HepG2 (cell line): ENCODE data around the gene WNK4. TPM values are rescaled to one million over a fixed set of nuclear protein-coding genes. Genes with fewer than 3 reads are reported as not detected.

Experiments
- ASH2L ChIP-seq: fragments of 300-600, 200-600 bp; sonication (generic); IDR thresholded peaks from 2 replicates; pipeline ENCODE4 v1.7.0; 2017; ENCODE audit warnings: low read depth, mild to moderate bottlenecking, moderate library complexity, mixed read lengths, low read length; ENCODE audit not compliant: insufficient read length
- ATF1 ChIP-seq: IDR thresholded peaks from 2 replicates; pipeline ENCODE4 v1.6.1; 2016; ENCODE audit warnings: mild to moderate bottlenecking, control low read depth
- CREM ChIP-seq, 2 experiments: sonication (generic) in 1 of 2; formaldehyde crosslinking in 1 of 2; IDR thresholded peaks; 2 replicates each; pipeline versions ENCODE4 v1.4.0 to v1.6.1; 2016 to 2020; ENCODE audit warnings: antibody characterized with exemption in 1 of 2, mild to moderate bottlenecking in 1 of 2, missing genetic modification reagents in 1 of 2
- FOXK1 ChIP-seq: sonication (generic); formaldehyde crosslinking; IDR thresholded peaks from 2 replicates; pipeline ENCODE4 v1.4.0; 2020; ENCODE audit warnings: low read depth, missing genetic modification reagents, borderline replicate concordance
- HNF4G ChIP-seq, 2 experiments: sonication (generic) in 1 of 2; formaldehyde crosslinking in 1 of 2; IDR thresholded peaks; 2 replicates each; pipeline versions ENCODE4 v1.4.0 to v1.6.1; 2011 to 2020; ENCODE audit warnings: borderline replicate concordance in 2 of 2, low read depth in 2 of 2, mild to moderate bottlenecking in 2 of 2, low read length in 1 of 2, missing genetic modification reagents in 1 of 2, moderate library complexity in 1 of 2
- HOXA5 ChIP-seq: sonication (generic); formaldehyde crosslinking; IDR thresholded peaks from 2 replicates; pipeline ENCODE4 v1.4.0; 2020; ENCODE audit warnings: missing genetic modification reagents
- KDM2A ChIP-seq: sonication (generic); formaldehyde crosslinking; IDR thresholded peaks from 2 replicates; pipeline ENCODE4 v1.4.0; 2020; ENCODE audit warnings: low read depth, missing genetic modification reagents, borderline replicate concordance
- SRSF9 ChIP-seq: fragments of 200-400 bp; formaldehyde crosslinking; IDR thresholded peaks from 2 replicates; pipeline ENCODE4 v1.6.1; 2018; ENCODE audit warnings: borderline replicate concordance, mild to moderate bottlenecking, low read depth, low read length; ENCODE audit not compliant: insufficient read depth, poor library complexity, severe bottlenecking
- U2AF2 ChIP-seq: fragments of 200-400 bp; formaldehyde crosslinking; IDR thresholded peaks from 2 replicates; pipeline ENCODE4 v1.6.1; 2017; ENCODE audit warnings: low read depth, mild to moderate bottlenecking, low read length
- XBP1 ChIP-seq: sonication (generic); formaldehyde crosslinking; IDR thresholded peaks from 2 replicates; pipeline ENCODE4 v1.5.0; 2020; ENCODE audit warnings: missing genetic modification reagents
- ZFP37 ChIP-seq: sonication (generic); formaldehyde crosslinking; IDR thresholded peaks from 2 replicates; pipeline ENCODE4 v1.4.0; 2020; ENCODE audit warnings: missing genetic modification reagents, borderline replicate concordance
- ZNF670 ChIP-seq: sonication (generic); formaldehyde crosslinking; IDR thresholded peaks from 2 replicates; pipeline ENCODE4 v1.8.0; 2022; ENCODE audit warnings: mild to moderate bottlenecking, missing genetic modification reagents, borderline replicate concordance
- ZNF672 ChIP-seq: sonication (generic); formaldehyde crosslinking; IDR thresholded peaks from 2 replicates; pipeline ENCODE4 v1.8.1; 2022; ENCODE audit warnings: missing genetic modification reagents
- ZNF773 ChIP-seq: sonication (generic); formaldehyde crosslinking; IDR thresholded peaks from 2 replicates; pipeline ENCODE4 v1.4.0; 2020; ENCODE audit warnings: missing genetic modification reagents, borderline replicate concordance
- polyA plus RNA-seq, 8 experiments: library from polyadenylated mRNA; depleted of rRNA in 3 of 8; stranded (reverse) in 7 of 8; unstranded in 1 of 8; fragments of >200 nt; fragmentation: Illumina TruSeq in 4 of 8; extraction: Trizol in 4 of 8; gene quantifications; 2 replicates each; pipeline versions ENCODE4 v1.2.1 to v1.2.3, GENCODE V29; 2011 to 2016; ENCODE audit warnings: low read depth in 4 of 8, missing spikeins in 1 of 8, mixed read lengths in 1 of 8; ENCODE audit not compliant: insufficient read depth in 1 of 8
- total RNA-seq, 5 experiments: library from RNA; depleted of rRNA; stranded (reverse); fragments of >200 nt; fragmentation: Illumina TruSeq; extraction: Trizol; gene quantifications; 2 replicates each; pipeline ENCODE4 v1.2.3, GENCODE V29; 2016; ENCODE audit warnings: low read depth in 1 of 5
- TF ChIP-seq, protein P1 (sequence below): sonication (generic); formaldehyde crosslinking; IDR thresholded peaks from 2 replicates; pipeline ENCODE4 v1.5.0; 2020; ENCODE audit warnings: mild to moderate bottlenecking, missing genetic modification reagents
- TF ChIP-seq, protein P2 (sequence below): sonication (generic); formaldehyde crosslinking; IDR thresholded peaks from 2 replicates; pipeline ENCODE4 v1.4.0; 2020; ENCODE audit warnings: missing genetic modification reagents, borderline replicate concordance
- TF ChIP-seq, protein P3 (sequence below): sonication (generic); formaldehyde crosslinking; IDR thresholded peaks from 2 replicates; pipeline ENCODE4 v1.4.0; 2020; ENCODE audit warnings: low read depth, missing genetic modification reagents

Gene WNK4
- total and polyA plus RNA-seq, 2 of the 13 experiments (the other 11 are each of a cell fraction or from before 2014, with no cell fraction given): 2.7 to 13.7 TPM

DNA sequence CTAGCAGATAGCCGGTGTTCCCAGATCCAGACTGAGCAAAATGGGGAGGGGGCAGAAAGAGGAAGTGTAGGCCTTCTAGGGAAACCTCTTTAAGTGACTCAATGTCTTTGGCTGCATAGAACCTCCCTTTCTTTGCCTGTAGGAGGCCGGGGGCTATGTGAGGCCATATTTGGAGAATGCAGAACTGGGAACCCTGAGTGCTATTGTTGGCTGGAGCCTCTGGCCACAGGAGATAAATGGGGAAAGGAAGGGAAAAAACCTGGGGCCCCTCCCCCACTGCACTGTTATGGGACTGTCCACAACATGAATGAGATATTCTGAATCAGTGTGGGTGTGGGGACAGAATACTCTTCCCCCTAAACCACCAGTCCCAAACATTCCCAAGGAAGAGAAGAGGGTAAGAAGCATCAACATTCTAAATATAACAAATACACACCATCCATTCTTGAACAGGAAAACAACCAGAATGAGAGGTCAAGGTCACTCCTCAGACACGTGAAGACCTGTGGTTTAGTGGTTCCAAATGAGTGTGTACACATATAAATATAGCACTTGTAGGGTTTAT is 4.8 kb upstream of the WNK4 start (continued):
- TF ChIP-seq, protein P1, sequence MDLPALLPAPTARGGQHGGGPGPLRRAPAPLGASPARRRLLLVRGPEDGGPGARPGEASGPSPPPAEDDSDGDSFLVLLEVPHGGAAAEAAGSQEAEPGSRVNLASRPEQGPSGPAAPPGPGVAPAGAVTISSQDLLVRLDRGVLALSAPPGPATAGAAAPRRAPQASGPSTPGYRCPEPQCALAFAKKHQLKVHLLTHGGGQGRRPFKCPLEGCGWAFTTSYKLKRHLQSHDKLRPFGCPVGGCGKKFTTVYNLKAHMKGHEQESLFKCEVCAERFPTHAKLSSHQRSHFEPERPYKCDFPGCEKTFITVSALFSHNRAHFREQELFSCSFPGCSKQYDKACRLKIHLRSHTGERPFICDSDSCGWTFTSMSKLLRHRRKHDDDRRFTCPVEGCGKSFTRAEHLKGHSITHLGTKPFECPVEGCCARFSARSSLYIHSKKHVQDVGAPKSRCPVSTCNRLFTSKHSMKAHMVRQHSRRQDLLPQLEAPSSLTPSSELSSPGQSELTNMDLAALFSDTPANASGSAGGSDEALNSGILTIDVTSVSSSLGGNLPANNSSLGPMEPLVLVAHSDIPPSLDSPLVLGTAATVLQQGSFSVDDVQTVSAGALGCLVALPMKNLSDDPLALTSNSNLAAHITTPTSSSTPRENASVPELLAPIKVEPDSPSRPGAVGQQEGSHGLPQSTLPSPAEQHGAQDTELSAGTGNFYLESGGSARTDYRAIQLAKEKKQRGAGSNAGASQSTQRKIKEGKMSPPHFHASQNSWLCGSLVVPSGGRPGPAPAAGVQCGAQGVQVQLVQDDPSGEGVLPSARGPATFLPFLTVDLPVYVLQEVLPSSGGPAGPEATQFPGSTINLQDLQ (CRISPR knock-in tag): no peak
- TF ChIP-seq U2AF2: no peak
- TF ChIP-seq KDM2A (CRISPR knock-in tag): no peak
- no peak for TF ChIP-seq ZNF773
- no peak for TF ChIP-seq ZNF670
- no peak for TF ChIP-seq ZFP37 (CRISPR knock-in tag)
- no peak for TF ChIP-seq SRSF9
- peak; percentile 52; the same call in 1 of the 2 replicates for TF ChIP-seq FOXK1 (CRISPR knock-in tag)
- no peak for TF ChIP-seq ATF1 (CRISPR knock-in tag)
- TF ChIP-seq XBP1: no peak
- TF ChIP-seq CREM (IDR thresholded peaks at IDR 0.05): peak; percentile 19; the same call in 1 of the 2 replicates
- no peak for TF ChIP-seq CREM (CRISPR knock-in tag; IDR thresholded peaks at IDR 0.05)
- TF ChIP-seq ASH2L: no peak
- no peak for TF ChIP-seq HNF4G (IDR thresholded peaks at IDR 0.05; ENCODE audit: borderline replicate concordance, low read depth, low read length)
- no peak for TF ChIP-seq HNF4G (CRISPR knock-in tag; IDR thresholded peaks at IDR 0.05; ENCODE audit: borderline replicate concordance, low read depth)
- TF ChIP-seq, protein P2, sequence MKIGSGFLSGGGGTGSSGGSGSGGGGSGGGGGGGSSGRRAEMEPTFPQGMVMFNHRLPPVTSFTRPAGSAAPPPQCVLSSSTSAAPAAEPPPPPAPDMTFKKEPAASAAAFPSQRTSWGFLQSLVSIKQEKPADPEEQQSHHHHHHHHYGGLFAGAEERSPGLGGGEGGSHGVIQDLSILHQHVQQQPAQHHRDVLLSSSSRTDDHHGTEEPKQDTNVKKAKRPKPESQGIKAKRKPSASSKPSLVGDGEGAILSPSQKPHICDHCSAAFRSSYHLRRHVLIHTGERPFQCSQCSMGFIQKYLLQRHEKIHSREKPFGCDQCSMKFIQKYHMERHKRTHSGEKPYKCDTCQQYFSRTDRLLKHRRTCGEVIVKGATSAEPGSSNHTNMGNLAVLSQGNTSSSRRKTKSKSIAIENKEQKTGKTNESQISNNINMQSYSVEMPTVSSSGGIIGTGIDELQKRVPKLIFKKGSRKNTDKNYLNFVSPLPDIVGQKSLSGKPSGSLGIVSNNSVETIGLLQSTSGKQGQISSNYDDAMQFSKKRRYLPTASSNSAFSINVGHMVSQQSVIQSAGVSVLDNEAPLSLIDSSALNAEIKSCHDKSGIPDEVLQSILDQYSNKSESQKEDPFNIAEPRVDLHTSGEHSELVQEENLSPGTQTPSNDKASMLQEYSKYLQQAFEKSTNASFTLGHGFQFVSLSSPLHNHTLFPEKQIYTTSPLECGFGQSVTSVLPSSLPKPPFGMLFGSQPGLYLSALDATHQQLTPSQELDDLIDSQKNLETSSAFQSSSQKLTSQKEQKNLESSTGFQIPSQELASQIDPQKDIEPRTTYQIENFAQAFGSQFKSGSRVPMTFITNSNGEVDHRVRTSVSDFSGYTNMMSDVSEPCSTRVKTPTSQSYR (CRISPR knock-in tag): peak; percentile 90
- TF ChIP-seq, protein P3, sequence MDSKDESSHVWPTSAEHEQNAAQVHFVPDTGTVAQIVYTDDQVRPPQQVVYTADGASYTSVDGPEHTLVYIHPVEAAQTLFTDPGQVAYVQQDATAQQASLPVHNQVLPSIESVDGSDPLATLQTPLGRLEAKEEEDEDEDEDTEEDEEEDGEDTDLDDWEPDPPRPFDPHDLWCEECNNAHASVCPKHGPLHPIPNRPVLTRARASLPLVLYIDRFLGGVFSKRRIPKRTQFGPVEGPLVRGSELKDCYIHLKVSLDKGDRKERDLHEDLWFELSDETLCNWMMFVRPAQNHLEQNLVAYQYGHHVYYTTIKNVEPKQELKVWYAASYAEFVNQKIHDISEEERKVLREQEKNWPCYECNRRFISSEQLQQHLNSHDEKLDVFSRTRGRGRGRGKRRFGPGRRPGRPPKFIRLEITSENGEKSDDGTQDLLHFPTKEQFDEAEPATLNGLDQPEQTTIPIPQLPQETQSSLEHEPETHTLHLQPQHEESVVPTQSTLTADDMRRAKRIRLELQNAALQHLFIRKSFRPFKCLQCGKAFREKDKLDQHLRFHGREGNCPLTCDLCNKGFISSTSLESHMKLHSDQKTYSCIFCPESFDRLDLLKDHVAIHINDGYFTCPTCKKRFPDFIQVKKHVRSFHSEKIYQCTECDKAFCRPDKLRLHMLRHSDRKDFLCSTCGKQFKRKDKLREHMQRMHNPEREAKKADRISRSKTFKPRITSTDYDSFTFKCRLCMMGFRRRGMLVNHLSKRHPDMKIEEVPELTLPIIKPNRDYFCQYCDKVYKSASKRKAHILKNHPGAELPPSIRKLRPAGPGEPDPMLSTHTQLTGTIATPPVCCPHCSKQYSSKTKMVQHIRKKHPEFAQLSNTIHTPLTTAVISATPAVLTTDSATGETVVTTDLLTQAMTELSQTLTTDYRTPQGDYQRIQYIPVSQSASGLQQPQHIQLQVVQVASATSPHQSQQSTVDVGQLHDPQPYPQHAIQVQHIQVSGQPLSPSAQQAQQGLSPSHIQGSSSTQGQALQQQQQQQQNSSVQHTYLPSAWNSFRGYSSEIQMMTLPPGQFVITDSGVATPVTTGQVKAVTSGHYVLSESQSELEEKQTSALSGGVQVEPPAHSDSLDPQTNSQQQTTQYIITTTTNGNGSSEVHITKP (CRISPR knock-in tag): no peak
- TF ChIP-seq ZNF672 (CRISPR knock-in tag): no peak
- no peak for TF ChIP-seq HOXA5 (CRISPR knock-in tag)
